ENCODE data around the gene FNIP2. TPM values are rescaled to one million over a fixed set of nuclear protein-coding genes. Genes with fewer than 3 reads are reported as not detected.

The FNIP2 gene
- polyA plus RNA-seq, 1 donor from 2014 or later: 51.7 TPM

- no peak for TF ChIP-seq POLR2AphosphoS5 (IDR thresholded peaks at IDR 0.05)
- no peak for TF ChIP-seq SMC3 (conservative IDR thresholded peaks at IDR 0.05; ENCODE audit: poor library complexity)
- TF ChIP-seq REST (IDR thresholded peaks at IDR 0.05; ENCODE audit: borderline replicate concordance): no peak
- TF ChIP-seq EP300 (conservative IDR thresholded peaks at IDR 0.05; ENCODE audit: poor library complexity, severe bottlenecking): no peak
- H3K4me3 ChIP-seq (ENCODE audit: low read length): no peak overlapping the region
- H3K9me2 ChIP-seq (ENCODE audit: insufficient read depth, low read length): no peaks in the 10 kb centered on the region
- H3K79me2 ChIP-seq (replicated peaks; ENCODE audit: insufficient read depth, low read length): peaks cover 23% of the 10 kb centered on the region
- H3K9me3 ChIP-seq (ENCODE audit: low read length): no peaks in the 10 kb centered on the region
- no peak overlapping the region for H3K9ac ChIP-seq (ENCODE audit: low read length)
- H3K27me3 ChIP-seq (ENCODE audit: insufficient read depth, low read depth, low read length): no peaks in the 10 kb centered on the region
- H2AFZ ChIP-seq (ENCODE audit: low read depth, low read length): no peak overlapping the region
- no peaks in the 10 kb centered on the region for H3F3A ChIP-seq (ENCODE audit: insufficient read depth, low read length, poor library complexity, severe bottlenecking)
- no peaks in the 10 kb centered on the region for H4K20me1 ChIP-seq (ENCODE audit: insufficient read depth)
- no peaks in the 10 kb centered on the region for H3K36me3 ChIP-seq (ENCODE audit: insufficient read depth, low read length)
- no peak overlapping the region for H3K4me2 ChIP-seq (ENCODE audit: low read length)
- no peak overlapping the region for H3K27ac ChIP-seq (ENCODE audit: low read length)
These were observed 55.8 kb downstream of the FNIP2 start for GRCh38 chr4:158824425-158825274.

GRCh38 chr4:158825433-158826036 lies 56.7 kb downstream of the FNIP2 start:
- Histone ChIP-seq H3K4me2 (ENCODE audit: low read length) (no peak overlapping the region), H2AFZ (ENCODE audit: low read depth, low read length) (no peak overlapping the region), H3K79me2 (replicated peaks; ENCODE audit: insufficient read depth, low read length) (peaks cover 23% of the 10 kb centered on the region), H3K27me3 (ENCODE audit: insufficient read depth, low read depth, low read length) (no peaks in the 10 kb centered on the region), H3K9ac (ENCODE audit: low read length) (no peak overlapping the region), H3K9me3 (ENCODE audit: low read length) (no peaks in the 10 kb centered on the region), H4K20me1 (ENCODE audit: insufficient read depth) (no peaks in the 10 kb centered on the region), H3K9me2 (ENCODE audit: insufficient read depth, low read length) (no peaks in the 10 kb centered on the region), H3K4me3 (ENCODE audit: low read length) (no peak overlapping the region), H3F3A (ENCODE audit: insufficient read depth, low read length, poor library complexity, severe bottlenecking) (no peaks in the 10 kb centered on the region), H3K36me3 (ENCODE audit: insufficient read depth, low read length) (no peaks in the 10 kb centered on the region), H3K27ac (ENCODE audit: low read length) (no peak overlapping the region)
- TF ChIP-seq SMC3 (conservative IDR thresholded peaks at IDR 0.05; ENCODE audit: poor library complexity): no peak
- no peak for TF ChIP-seq MXI1 (conservative IDR thresholded peaks at IDR 0.05; ENCODE audit: poor library complexity, severe bottlenecking)
- TF ChIP-seq CTCF (IDR thresholded peaks at IDR 0.05; ENCODE audit: poor library complexity, severe bottlenecking): no peak
- TF ChIP-seq EZH2 (IDR thresholded peaks at IDR 0.05; ENCODE audit: borderline replicate concordance, insufficient read depth, low read length, poor library complexity, severe bottlenecking): no peak
- TF ChIP-seq RAD21 (conservative IDR thresholded peaks at IDR 0.05): no peak
- TF ChIP-seq REST (IDR thresholded peaks at IDR 0.05; ENCODE audit: borderline replicate concordance): no peak
- no peak for TF ChIP-seq EP300 (conservative IDR thresholded peaks at IDR 0.05; ENCODE audit: poor library complexity, severe bottlenecking)
- TF ChIP-seq POLR2AphosphoS5 (IDR thresholded peaks at IDR 0.05): no peak
- TF ChIP-seq TAF1 (IDR thresholded peaks at IDR 0.05; ENCODE audit: low read depth): no peak

All from neural cell (in vitro differentiated cells).